HG03571 (cell line): ENCODE data around the gene SH3BP5L.
A peak's percentile ranks its signal among the peaks of the same experiment; 100 is the strongest.

Source experiments
- ATAC-seq: cut with Tn5 transposase; IDR thresholded peaks from one replicate; pipeline ENCODE4 v1.9.1; 2021; ENCODE audit not compliant: unreplicated experiment

The SH3BP5L gene

DNA sequence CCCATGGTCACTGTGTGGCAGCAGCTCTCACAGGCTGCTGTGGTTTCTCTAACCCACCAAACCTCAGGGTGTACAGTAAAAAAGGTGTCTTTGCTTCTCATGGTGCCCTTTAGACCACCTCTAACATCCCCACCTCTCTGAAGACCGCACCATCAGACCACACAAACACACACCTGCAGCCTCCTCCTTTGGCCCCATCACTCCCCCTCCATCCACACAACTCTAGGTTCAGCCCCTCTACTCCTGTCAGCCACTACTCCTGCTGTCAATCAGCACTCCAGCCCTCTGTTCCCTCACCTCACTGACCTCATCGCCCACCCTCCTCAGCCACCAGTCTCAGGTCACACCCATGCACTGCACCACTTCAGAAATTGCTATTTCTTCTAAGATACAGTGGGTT, 25.7 kb upstream of the SH3BP5L start:
- ATAC-seq = no peak

DNA sequence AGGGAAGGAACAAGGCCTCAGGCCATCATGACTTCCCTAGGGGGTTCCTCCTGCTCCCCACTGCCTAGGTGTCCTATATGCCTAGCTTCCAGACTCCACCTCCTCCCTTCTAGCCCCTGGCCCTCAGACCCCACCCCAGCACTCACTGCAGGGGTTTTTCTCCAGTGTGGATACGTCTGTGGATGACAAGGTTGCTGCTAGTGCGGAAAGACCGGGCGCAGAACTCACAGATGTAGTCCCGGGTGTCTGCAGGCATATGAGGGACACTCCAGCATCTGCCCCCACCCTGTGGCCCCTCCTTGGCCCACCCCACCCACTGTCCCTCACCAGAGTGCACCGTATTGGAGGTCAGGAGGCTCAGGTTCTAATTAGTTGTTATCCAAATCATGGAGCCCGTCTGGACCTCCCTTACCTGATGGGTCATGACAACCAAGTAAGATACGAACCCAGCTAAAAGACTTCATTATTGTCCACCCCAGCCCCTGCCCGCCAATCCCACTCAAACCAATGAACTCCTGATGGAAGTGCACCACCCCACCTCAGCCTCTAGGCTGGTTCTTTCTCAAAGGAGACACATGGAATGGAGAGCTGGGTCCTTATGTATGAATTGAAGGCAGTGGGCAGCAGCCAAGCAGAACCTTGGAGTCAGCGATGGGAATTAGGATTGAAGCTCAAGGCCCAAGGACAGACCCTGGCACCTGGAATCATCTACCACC, 25.0 kb upstream of the SH3BP5L start:
- no peak for ATAC-seq

DNA sequence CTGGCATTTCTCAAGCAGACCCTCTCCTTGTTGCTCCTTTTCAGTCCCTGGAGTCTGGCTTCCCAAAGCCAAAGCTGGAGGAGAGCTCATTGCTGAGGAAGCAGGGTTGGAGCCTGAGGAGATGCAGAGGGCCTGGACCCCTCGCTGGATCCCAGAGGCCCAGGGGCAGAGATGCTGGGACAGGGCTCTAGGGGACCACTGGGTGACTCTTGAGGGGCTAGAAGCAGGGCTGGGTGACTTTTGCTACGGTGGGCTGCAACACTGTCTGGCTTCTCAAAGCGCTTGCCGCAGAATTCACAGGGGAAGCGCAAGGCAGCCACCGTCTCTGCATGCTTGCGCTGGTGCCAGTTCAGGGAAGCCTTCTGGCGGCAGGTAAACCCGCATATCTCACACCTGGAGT, 24.4 kb upstream of the SH3BP5L start:
- no peak for ATAC-seq

DNA sequence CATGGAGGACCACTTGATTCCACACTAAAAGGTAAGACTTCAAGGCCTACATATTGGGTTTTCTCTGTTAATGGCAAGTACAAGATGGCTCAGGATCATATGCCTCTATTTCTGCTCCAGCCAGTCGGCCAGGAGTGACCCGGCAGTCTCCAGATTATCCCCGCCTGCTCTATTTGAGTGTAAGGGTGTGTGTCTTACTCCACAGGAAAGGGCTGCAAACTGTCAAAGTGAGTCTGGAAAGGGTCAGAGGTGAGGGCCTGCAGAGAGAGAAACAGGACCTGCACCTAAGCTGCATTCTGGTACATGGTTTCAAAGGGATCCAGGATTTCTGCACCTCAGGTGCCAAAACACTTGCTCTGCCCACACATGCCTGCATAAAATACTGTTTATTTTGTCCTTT, 23.9 kb upstream of the SH3BP5L start:
- no peak for ATAC-seq

DNA sequence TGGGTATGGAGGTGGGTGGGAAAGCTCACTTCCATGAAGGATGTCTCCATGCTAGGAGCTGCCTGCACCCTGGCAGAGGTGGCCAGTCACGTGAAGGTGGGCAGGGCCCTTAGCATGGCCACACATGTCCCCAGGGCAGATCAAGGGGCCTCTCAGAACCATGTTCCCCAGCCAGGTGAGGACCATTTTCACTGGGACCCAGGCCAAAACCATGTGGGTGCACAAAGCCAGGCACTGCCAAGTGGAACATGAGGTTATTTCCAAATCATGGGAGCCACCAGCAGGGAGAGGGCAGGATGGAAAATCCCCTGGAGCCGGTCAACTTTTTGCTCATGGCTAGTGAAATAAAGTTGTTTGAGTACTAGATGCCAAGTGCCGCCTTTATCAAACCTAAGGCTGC, 23.4 kb upstream of the SH3BP5L start:
- ATAC-seq = no peak

DNA sequence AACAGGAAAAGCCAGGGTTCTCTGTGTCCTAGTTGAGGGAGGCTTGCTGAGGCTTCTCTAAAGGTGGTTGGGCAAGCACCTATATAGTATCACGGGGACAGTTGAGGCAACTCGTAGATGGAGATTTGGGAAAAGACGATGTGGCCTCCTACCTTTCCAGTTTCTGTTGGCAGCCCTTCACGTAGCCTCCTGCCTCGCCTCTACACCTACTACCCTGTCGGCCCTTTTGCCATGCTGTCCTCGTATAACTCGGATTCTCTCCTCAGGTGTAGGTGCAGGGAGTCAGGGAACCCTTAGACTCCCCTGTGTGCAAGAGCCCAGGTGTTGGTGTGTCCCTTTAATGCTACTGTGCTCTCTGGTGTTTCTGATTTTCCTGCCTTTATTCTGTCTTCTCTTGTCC, 22.9 kb upstream of the SH3BP5L start:
- ATAC-seq = no peak

DNA sequence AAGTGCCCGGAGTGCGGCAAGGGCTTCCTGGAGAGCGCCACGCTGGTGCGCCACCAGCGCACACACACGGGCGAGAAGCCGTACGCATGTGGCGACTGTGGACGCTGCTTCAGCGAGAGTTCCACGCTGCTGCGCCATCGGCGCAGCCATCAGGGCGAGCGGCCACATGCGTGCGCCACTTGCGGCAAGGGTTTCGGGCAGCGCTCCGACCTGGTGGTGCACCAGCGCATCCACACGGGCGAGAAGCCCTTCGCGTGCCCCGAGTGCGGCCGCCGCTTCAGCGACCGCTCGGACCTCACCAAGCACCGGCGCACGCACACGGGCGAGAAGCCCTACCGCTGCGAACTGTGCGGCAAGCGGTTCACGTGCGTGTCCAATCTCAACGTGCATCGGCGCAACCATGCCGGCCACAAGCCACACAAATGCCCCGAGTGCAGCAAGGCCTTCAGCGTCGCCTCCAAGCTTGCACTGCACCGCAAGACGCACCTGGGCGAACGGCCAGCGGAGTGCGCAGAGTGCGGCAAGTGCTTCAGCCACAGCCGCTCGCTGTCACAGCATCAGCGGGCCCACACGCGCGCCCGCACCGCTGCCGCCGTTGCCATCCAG, 22.3 kb upstream of the SH3BP5L start:
- ATAC-seq = no peak

DNA sequence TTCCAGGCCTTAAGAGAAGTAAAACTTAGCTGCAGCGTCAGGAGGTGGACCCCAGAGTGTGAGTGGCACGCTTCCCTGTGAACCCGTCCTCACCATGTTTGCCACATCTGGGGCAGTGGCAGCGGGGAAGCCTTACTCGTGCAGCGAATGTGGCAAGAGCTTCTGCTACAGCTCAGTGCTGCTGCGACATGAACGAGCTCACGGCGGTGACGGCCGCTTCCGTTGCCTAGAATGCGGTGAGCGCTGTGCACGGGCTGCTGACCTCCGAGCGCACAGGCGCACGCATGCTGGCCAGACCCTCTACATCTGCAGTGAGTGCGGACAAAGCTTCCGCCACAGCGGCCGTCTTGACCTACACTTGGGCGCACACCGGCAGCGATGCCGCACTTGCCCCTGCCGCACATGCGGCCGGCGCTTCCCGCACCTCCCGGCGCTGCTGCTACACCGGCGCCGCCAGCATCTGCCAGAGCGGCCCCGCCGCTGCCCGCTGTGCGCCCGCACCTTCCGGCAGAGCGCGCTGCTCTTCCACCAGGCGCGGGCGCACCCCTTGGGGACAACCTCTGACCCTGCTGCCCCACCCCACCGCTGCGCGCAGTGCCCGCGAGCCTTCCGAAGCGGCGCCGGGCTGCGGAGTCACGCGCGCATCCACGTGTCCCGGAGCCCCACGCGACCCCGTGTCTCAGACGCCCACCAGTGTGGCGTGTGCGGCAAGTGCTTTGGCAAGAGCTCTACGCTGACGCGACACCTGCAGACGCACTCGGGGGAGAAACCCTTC, 21.7 kb upstream of the SH3BP5L start:
- no peak for ATAC-seq

DNA sequence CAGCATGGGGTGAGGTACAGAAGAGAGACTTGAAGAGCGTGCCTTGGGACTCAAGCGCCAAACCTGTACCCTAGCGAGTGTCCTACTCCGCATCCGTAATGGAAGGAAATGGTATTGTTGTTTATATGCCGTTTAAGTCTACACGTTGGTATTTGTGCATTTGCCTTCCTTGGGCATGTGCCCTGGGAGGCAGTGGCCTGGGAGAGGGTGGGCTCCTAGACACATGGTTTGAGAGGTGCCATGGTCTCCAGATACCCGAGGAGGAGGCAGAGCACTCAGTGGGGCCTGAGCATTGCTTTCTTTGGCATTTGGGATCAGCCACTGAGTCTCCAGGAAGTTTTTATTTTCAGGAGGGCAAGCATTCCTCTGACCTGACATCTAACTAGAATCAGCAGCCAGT, 18.8 kb upstream of the SH3BP5L start:
- no peak for ATAC-seq

DNA sequence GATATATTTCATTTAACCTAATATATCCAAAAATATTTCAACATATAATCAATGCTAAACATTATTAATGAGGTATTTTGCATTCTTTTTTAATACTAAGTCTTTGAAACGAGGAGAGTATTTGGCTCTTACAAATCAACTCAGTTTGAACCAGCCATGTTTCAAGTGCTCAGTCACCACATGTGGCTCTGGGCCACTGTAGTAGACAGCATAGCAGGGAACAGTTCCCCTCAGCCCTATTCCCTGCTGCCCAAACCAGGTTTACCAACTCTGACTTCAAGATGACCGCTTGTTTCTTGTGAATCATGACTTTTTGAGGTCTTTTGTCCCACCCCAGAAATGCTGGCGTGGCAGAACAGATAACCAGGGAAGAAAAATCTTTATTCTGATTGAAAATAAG, 18.0 kb upstream of the SH3BP5L start:
- ATAC-seq = no peak

DNA sequence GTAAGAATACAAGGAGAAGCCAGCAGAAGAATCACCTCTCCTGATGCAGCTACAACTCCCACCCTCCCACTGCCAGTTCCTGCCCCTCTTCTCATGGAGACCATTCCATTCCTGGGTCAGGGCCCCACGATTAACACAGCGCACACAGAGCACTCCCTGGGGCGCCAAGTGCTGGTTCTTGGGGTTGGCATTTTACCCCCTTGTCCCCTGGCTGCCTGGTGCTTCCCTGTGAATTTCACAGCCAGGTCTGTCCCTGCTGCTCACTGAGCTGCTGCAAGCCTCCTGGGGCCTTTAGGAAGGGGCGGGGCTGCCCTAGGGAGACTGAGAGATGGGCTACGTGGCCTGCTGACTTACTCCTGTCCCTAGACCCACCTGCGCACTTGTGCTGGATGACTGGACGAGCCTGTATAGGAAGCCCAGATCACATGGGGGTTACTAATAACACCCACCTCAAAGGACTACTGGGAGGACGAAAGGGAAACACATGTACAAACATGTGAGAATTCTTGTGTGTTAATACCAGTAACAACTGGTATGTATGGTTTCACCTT, 17.1 kb upstream of the SH3BP5L start:
- no peak for ATAC-seq

DNA sequence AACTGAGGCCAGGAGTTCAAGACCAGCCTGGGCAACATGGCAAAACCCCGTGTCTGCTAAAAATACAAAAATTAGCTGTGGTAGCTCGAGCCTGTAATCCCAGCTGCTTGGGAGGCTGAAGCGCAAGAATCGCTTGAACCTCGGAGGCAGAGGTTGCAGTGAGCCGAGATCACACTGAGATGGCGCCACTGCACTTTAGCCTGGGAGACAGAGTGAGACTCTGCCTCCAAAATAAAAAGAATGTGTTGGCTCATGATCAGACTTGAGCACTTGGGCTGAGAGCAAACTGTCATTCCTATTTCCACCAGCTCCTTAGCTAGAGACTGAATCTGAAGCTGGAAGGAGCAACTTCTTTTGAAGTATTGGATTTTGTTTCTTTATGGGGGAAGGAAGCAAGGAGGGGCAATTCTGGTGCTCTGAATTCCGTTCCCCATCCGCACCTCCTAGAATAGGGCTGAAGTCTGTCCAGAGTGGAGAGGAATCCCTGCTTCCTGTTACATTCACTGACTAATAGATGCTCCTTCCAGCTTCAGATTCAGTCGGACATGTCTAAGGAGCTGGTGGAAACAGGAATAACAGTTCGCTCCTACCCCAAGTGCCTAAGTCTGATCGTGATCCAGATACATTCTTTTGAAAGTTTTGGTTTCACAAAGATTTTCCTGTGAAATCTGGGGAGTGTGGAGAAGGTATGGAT, 16.1 kb upstream of the SH3BP5L start:
- ATAC-seq = no peak

DNA sequence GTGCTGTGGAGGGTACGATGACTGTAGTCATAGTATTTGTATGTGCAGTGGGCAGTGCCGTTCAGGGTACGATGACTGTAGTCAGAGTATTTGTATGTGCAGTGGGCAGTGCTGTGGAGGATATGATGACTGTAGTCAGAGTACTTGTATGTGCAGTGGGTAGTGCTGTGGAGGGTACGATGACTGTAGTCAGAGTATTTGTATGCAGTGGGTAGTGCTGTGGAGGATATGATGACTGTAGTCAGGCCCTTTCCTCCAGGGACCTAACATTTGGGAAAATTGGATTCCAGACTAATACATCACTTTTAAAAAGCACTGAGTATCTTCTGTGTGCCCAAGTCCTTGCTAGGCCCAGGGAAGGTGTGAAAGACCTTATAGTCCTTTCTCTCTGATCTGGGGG, 15.2 kb upstream of the SH3BP5L start:
- no peak for ATAC-seq

DNA sequence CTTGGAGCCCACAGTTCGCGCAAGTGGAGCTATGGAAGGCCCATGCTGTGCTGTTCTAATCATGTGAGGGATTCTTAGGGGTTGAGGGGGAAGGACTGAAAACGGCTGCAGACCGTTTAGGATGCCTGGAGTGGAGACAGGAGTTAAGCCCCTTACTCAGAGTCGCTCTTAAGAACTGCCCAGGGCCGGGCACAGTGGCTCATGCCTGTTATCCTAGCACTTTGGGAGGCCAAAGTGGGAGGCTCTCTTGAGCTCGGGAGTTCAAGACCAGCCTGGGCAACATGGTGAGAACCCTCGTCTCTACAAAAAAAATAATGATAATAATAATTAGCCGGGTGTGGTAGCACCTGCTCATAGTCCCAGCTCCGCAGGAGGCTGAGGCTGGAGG, 13.4 kb upstream of the SH3BP5L start:
- ATAC-seq = no peak

DNA sequence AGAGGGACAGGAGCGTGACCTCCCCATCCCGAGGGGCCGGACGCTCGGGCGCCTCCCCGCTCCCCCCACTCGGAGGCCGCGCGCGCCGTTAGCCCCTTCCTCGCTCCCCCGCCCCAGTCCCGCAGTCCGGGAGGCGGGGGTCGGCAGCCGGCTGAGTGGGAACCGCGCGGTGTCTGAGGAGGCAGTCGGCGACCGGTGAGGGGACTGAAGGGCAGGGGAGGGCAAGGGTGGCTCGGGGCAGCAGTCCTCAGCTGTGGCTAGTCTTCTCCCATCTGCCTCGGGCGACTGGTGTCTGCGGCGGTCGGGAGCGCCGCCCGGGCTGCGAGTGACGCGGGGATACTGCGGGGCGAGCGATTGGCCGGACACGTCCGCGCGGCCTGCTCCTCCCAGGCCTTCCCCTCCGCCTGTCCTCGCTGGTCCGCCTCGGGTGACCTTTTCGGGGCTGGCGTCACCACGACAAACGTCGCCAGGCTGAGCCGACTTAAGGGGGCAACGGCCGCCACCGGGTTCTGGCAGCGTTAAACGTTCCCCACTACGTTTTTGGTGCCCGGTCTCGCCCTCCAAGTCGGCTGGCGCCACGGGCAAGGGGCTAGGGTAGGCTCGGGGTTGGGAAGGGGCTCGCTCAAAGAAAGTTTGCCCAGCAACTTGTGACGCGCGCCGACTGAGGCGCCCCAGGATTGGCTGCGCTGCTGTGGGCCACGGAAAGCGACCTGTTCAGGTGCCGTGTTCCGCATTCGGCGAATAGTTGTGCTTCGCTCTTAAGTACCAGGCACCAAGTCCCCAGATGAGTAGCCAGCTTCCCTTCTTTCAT, 12.8 kb upstream of the SH3BP5L start:
- ATAC-seq = peak; percentile 67

DNA sequence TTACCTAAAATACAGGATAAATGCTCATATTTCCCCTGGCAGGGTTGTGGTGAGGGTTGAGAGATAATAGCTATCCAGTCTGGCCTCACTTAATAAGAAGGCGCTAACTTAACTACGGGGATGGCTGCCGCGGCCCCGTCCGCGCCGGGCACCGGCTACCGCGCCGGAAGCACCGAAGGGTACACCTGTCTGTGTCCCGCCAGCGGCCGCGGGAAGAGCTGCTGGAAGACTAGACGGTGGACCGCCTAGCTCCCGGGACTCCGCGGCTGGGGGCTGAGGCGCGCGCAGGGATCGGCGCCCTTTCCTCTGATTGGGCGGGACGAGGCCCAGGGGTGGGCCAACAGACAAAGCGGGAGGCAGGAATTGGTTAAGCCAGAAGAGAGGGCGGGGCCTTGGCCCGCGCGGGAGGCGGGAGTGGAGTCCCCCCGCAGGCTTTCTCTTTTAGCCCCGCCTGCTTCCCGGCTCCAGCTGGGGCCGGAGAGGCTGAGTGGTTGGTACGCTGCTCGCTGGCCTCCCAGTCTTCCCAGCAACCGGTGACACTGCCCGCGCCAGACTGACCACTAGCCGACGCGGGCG, 12.2 kb upstream of the SH3BP5L start, which contains the start of gene ZNF672:
Gene ZNF672, plus strand, starts transcription at position 444 of the 576 bp plus-strand sequence. CDS start 9,051 bp downstream, outside the sequence.
- ATAC-seq = peak; percentile 83

DNA sequence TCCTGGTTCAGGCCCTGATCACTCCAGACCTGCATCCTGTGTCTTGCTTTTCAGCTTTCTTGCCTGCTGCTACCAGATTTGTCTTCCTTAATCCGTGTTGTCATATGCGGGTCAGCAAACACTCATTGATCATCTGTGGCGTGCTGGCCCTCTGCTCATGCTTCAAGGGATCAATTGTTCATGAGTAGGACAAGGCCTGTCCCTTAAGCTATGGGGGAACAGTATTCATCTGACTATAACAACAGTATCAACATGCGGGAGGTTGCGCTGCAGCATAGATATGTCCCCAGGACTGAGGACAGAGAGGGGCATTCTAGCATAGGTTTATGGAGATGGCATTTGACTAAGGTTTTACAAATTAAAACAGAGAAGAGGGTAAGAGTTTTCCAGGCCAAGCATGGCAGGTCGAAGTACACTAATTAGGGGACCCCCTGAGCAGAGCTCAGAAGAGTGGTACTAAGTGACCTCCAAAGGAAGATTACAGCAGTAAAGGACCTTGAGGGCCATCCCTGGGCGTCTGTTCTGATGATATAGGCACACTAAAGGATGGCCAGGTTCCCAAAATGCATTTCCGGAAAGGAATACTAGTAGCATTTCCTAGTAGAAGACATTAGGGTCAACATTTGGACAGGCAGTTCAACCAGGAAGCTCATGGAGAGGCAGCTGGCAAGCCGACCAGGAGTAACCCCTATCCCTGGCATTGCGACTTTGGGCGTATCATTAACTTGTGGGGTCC, 11.5 kb upstream of the SH3BP5L start:
- no peak for ATAC-seq

DNA sequence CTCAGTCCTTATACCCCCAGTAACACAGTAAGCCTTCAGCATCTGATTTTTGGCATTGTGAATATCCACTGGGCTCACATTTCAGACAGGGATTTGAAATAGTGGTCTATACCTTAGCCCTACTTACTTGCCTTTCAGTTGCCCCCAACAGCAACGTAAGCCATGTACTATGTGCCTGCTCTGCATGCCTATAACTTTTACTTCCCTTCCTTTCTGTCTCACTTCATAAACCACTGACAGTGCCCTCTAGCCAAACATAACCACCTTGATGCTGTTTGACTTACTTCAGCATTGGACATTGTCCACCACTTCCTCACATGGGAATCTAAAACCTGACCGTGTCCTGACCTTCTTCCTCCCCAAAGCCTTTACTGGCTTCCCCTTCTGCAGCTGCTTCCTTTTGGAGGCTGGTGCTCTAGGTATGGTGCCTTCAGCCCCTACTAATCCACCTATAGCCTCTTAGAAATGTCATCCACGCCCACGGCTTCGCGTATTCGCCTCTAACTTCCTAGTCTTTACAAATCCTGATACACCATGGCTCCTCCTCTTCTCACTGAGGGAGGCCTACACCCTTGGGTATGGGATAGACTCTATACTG, 8.7 kb upstream of the SH3BP5L start:
- no peak for ATAC-seq

DNA sequence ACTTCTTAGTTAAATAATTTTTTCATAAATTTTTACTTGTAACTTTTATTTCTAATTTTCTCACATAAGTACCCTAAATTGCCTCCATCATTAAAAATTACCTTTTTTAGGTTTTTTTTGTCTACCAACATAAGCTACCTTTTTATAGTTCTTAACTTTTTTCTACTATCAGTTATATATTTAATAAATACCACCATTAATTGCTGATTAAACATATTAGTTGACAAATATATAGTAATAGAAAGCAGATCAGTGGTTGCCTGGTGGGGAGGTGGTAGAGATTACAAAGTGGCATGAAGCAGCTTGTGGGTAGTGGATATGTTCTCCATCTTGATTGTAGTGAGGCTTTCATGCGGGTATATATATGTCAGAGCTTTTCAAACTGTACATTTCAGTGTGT, 6.1 kb upstream of the SH3BP5L start:
- ATAC-seq = no peak
